Esophagus squamous epithelium (tissue), 5 donors: ENCODE data around the gene B9D2. TPM values are rescaled to one million over a fixed set of nuclear protein-coding genes. Genes with fewer than 3 reads are reported as not detected.
A peak's percentile ranks its signal among the peaks of the same experiment; 100 is the strongest.

ENCODE experiments used
- DNase-seq: peaks from one replicate; lab custom pipeline; 2025; lab: John Stamatoyannopoulos, UW
- H3K27ac ChIP-seq, 4 donors: fragments of 200-600 bp; sonication (generic); one replicate each; pipeline ENCODE4 v1.5.1; 2016 to 2019; ENCODE audit warnings: mild to moderate bottlenecking in 1 of 4
- H3K27me3 ChIP-seq, 4 donors: fragments of 200-600 bp; sonication (generic); 1 replicate in 3 of 4; 2 replicates in 1 of 4; pipeline versions ENCODE4 v1.5.1 to v1.6.0; 2017 to 2021; ENCODE audit warnings: antibody characterized with exemption in 1 of 4
- H3K36me3 ChIP-seq, 3 donors: fragments of 200-600 bp; sonication (generic); one replicate each; pipeline ENCODE4 v1.5.1; 2016 to 2019
- H3K4me1 ChIP-seq, 3 donors: fragments of 200-600 bp; sonication (generic); one replicate each; pipeline ENCODE4 v1.5.1; 2017 to 2019
- H3K4me3 ChIP-seq, 4 donors: fragments of 200-600 bp; sonication (generic); 1 replicate in 3 of 4; 2 replicates in 1 of 4; pipeline ENCODE4 v1.5.1; 2016 to 2019; ENCODE audit warnings: mild to moderate bottlenecking in 2 of 4, moderate library complexity in 1 of 4
- H3K9me3 ChIP-seq, 3 donors: fragments of 200-600 bp; sonication (generic); one replicate each; pipeline ENCODE4 v1.5.1; 2016 to 2019
- CTCF ChIP-seq, 6 experiments: fragments of 450-650 bp in 4 of 6; fragments of 200-600 bp in 2 of 6; sonication (generic) in 2 of 6; IDR thresholded peaks; one replicate each; pipeline ENCODE4 v1.5.1; 2016 to 2019; ENCODE audit warnings: antibody characterized with exemption in 6 of 6, mild to moderate bottlenecking in 4 of 6, moderate library complexity in 4 of 6
- POLR2A ChIP-seq, 4 donors: fragments of 450-650 bp; IDR thresholded peaks; one replicate each; pipeline ENCODE4 v1.6.1; 2017; ENCODE audit warnings: antibody characterized with exemption in 4 of 4, mild to moderate bottlenecking in 4 of 4, moderate library complexity in 3 of 4
- WGBS, 2 donors: methylation state at CpG; one replicate each; pipeline ENCODE4 v1.1.5; 2018; 5-methylcytosine and 5-hydroxymethylcytosine counted together
- intact Hi-C: fragments of 100-400 bp; cut with DNase I; formaldehyde crosslinking; loops from one replicate; pipeline ENCODE4 v1.15.0; 2022
- total RNA-seq, 4 donors: library from RNA; depleted of rRNA; stranded (reverse); fragments of >200 nt; gene quantifications; one replicate each; pipeline ENCODE4 v1.1.0, GENCODE V29; 2016
- donor health status: DM: yes; HTN: yes; CAD: no.

Gene B9D2
- total RNA-seq, 4 donors from 2014 or later = 2.5 to 4.6 (median 3.7) TPM

- H3K27ac ChIP-seq = peak within 1 kb of the TSS; percentile 82 to 95 (median 92)
Measured at GRCh38 chr19:41353466-41354342, 10.2 kb downstream of the B9D2 start, which contains the start of gene TGFB1. Gene TGFB1, minus strand, starts transcription at chr19:41353922. Its CDS starts 878 bp downstream, at chr19:41353044.

GRCh38 chr19:41352609-41353465 lies 11.1 kb downstream of the B9D2 start:
- peak in 5 of 6 experiments; percentile 6 to 46 (median 40) for TF ChIP-seq CTCF (IDR thresholded peaks at IDR 0.05)
- TF ChIP-seq POLR2A (IDR thresholded peaks at IDR 0.05) = no peak
- H3K4me1 ChIP-seq = peaks cover 14 to 86% (median 17%) of the 10 kb centered on the region in 3 donors
- H3K36me3 ChIP-seq = peaks cover 0 to 6% (median 4%) of the 10 kb centered on the region in 3 donors
- H3K27me3 ChIP-seq = no peaks in the 10 kb centered on the region
- H3K9me3 ChIP-seq = no peaks in the 10 kb centered on the region
- peak overlapping the region; percentile 75 to 90 (median 79) for H3K4me3 ChIP-seq
- 0% methylated on average over 18 to 40 of the region's 71 CpGs for WGBS, 2 donors
- DNase-seq = no peak
- intact Hi-C loops = no loop called here
- H3K27ac ChIP-seq = peak overlapping the region; percentile 82 to 95 (median 92)

More at GRCh38 chr19:41353466-41354342, 10.2 kb downstream of the B9D2 start, which contains the start of gene TGFB1:
- no peaks in the 10 kb centered on the region for H3K27me3 ChIP-seq
- peak; percentile 55 for DNase-seq
- H3K36me3 ChIP-seq = no peaks in the 10 kb centered on the region
- peak; percentile 83 to 90 (median 87) for TF ChIP-seq CTCF (IDR thresholded peaks at IDR 0.05)
- peak in 2 of 4 donors; percentile 69 to 75 for TF ChIP-seq POLR2A (IDR thresholded peaks at IDR 0.05)
- peaks cover 14 to 81% (median 17%) of the 10 kb centered on the region in 3 donors for H3K4me1 ChIP-seq
- WGBS, 2 donors = 1 to 8% methylated on average over 4 to 30 of the region's 78 CpGs
- intact Hi-C loops = no loop called here
- no peaks in the 10 kb centered on the region for H3K9me3 ChIP-seq
- peak within 1 kb of the TSS; percentile 75 to 90 (median 79) for H3K4me3 ChIP-seq

GRCh38 chr19:41352279-41352608 lies 11.7 kb downstream of the B9D2 start:
- no peak for DNase-seq
- TF ChIP-seq CTCF (IDR thresholded peaks at IDR 0.05) (no peak), POLR2A (IDR thresholded peaks at IDR 0.05) (no peak)
- Histone ChIP-seq H3K27me3 (no peaks in the 10 kb centered on the region), H3K36me3 (peaks cover 0 to 12% (median 10%) of the 10 kb centered on the region in 3 donors), H3K9me3 (no peaks in the 10 kb centered on the region), H3K4me3 (peak overlapping the region; percentile 75 to 90 (median 79)), H3K27ac (peak overlapping the region; percentile 82 to 95 (median 92)), H3K4me1 (peaks cover 14 to 84% (median 17%) of the 10 kb centered on the region in 3 donors)
- WGBS, 2 donors = 0 to 1% methylated on average over 9 to 12 of the region's 12 CpGs
- intact Hi-C loops = no loop called here

- peak overlapping the region; percentile 75 to 90 (median 79) for H3K4me3 ChIP-seq
- intact Hi-C loops = no loop called here
- peaks cover 0 to 18% (median 10%) of the 10 kb centered on the region in 3 donors for H3K36me3 ChIP-seq
- no peaks in the 10 kb centered on the region for H3K27me3 ChIP-seq
- peak; percentile 39 for DNase-seq
- peak overlapping the region; percentile 82 to 95 (median 92) for H3K27ac ChIP-seq
- no peaks in the 10 kb centered on the region for H3K9me3 ChIP-seq
- TF ChIP-seq CTCF (IDR thresholded peaks at IDR 0.05) (no peak), POLR2A (IDR thresholded peaks at IDR 0.05) (peak in 2 of 4 donors; percentile 24 to 55)
- 0 to 2% methylated on average over 31 to 49 of the region's 58 CpGs for WGBS, 2 donors
- peaks cover 14 to 84% (median 17%) of the 10 kb centered on the region in 3 donors for H3K4me1 ChIP-seq
Measured at GRCh38 chr19:41351339-41352245, 12.4 kb downstream of the B9D2 start.
